Hypothalamus (tissue), 51 donors: ENCODE results near the gene PCBD1.
A peak's percentile ranks its signal among the peaks of the same experiment; 100 is the strongest.
"Not testable (repeated sequence)": the region's sequence is repeated elsewhere in the genome, so short reads cannot be mapped to it uniquely, and the experiment has no call there.

Experiments
- DNase-seq, 51 donors: peaks; one replicate each; lab custom pipeline; 2025; lab: John Stamatoyannopoulos, UW

The PCBD1 gene

GRCh38 chr10:70887804-70888800 is at the start of gene PCBD1:
Gene PCBD1, minus strand, starts transcription at chr10:70888565. Its CDS starts 32 bp downstream, at chr10:70888533.
- peak in 46 of 51 donors; percentile 19 to 77 (median 60) for DNase-seq

- DNase-seq = no peak
Observed at GRCh38 chr10:70937661-70938060, 49.3 kb upstream of the PCBD1 start.

GRCh38 chr10:70936111-70936510 is 47.7 kb upstream of the PCBD1 start:
- no peak for DNase-seq

GRCh38 chr10:70935631-70936030 is 47.3 kb upstream of the PCBD1 start:
- no peak for DNase-seq

- DNase-seq = no peak
Observed at GRCh38 chr10:70935125-70935625, 46.8 kb upstream of the PCBD1 start.

- no peak for DNase-seq
Observed at GRCh38 chr10:70934701-70935100, 46.3 kb upstream of the PCBD1 start.

- DNase-seq = peak in 2 of 51 donors; percentile 7 to 13
Observed at GRCh38 chr10:70932392-70933196, 44.2 kb upstream of the PCBD1 start.

GRCh38 chr10:70931168-70931815 is 42.9 kb upstream of the PCBD1 start:
- no peak for DNase-seq

- no peak for DNase-seq
Observed at GRCh38 chr10:70930263-70931000, 42.1 kb upstream of the PCBD1 start.

- no peak for DNase-seq
Observed at GRCh38 chr10:70928140-70928539, 39.8 kb upstream of the PCBD1 start.

- no peak for DNase-seq
Observed at GRCh38 chr10:70927189-70927943, 39.0 kb upstream of the PCBD1 start.

- peak in 8 of 51 donors; percentile 2 to 49 (median 12) for DNase-seq
Observed at GRCh38 chr10:70926226-70927000, 38.0 kb upstream of the PCBD1 start.

- DNase-seq = peak in 31 of 51 donors; percentile 4 to 65 (median 22)
Observed at GRCh38 chr10:70925377-70926225, 37.2 kb upstream of the PCBD1 start.

- DNase-seq = no peak
Observed at GRCh38 chr10:70923696-70924095, 35.3 kb upstream of the PCBD1 start.

- no peak for DNase-seq
Observed at GRCh38 chr10:70921285-70921684, 32.9 kb upstream of the PCBD1 start.

GRCh38 chr10:70920519-70920918 is 32.2 kb upstream of the PCBD1 start:
- no peak for DNase-seq

- DNase-seq = not testable (repeated sequence)
Observed at GRCh38 chr10:70919906-70920305, 31.5 kb upstream of the PCBD1 start.
